OCI-LY1 (cell line): ENCODE data around the gene SLC17A9.

Experiments
- EZH2 ChIP-seq: fragments of 200-600 bp; sonication (generic), shearing (Covaris generic); IDR thresholded peaks from 2 replicates; pipeline ENCODE4 v1.8.0; 2017; ENCODE audit warnings: borderline replicate concordance, mixed run types, mild to moderate bottlenecking, antibody characterized with exemption, low read length, moderate library complexity, mixed read lengths
- TF ChIP-seq, protein P1 (sequence below): fragments of 200-600 bp; sonication (generic), shearing (Covaris generic); IDR thresholded peaks from 2 replicates; pipeline ENCODE4 v1.5.1; 2017; ENCODE audit warnings: mild to moderate bottlenecking, antibody characterized with exemption, low read length, moderate library complexity, mixed read lengths

GRCh38 chr20:63005862-63006539 lies 53.5 kb downstream of the SLC17A9 start:
- no peak for TF ChIP-seq EZH2
- TF ChIP-seq, protein P1, sequence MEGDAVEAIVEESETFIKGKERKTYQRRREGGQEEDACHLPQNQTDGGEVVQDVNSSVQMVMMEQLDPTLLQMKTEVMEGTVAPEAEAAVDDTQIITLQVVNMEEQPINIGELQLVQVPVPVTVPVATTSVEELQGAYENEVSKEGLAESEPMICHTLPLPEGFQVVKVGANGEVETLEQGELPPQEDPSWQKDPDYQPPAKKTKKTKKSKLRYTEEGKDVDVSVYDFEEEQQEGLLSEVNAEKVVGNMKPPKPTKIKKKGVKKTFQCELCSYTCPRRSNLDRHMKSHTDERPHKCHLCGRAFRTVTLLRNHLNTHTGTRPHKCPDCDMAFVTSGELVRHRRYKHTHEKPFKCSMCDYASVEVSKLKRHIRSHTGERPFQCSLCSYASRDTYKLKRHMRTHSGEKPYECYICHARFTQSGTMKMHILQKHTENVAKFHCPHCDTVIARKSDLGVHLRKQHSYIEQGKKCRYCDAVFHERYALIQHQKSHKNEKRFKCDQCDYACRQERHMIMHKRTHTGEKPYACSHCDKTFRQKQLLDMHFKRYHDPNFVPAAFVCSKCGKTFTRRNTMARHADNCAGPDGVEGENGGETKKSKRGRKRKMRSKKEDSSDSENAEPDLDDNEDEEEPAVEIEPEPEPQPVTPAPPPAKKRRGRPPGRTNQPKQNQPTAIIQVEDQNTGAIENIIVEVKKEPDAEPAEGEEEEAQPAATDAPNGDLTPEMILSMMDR: no peak
